NOMO-1 treated with DMSO at 0.1 percent for 48 hours (cell line): ENCODE data around the gene ADARB2.
"Not testable (repeated sequence)": the region's sequence is repeated elsewhere in the genome, so short reads cannot be mapped to it uniquely, and the experiment has no call there.

Experiments
- DNase-seq: peaks from one replicate; lab custom pipeline; 2025; ENCODE audit not compliant: unreplicated experiment; lab: John Stamatoyannopoulos, UW

ADARB2 gene

GRCh38 chr10:1169186-1169885 is 568.0 kb downstream of the ADARB2 start:
- no peak for DNase-seq

GRCh38 chr10:1168763-1169162 is 568.6 kb downstream of the ADARB2 start:
- no peak for DNase-seq

- DNase-seq = no peak
Measured at GRCh38 chr10:1166828-1167275, 570.5 kb downstream of the ADARB2 start.

GRCh38 chr10:1166101-1166827 is 571.1 kb downstream of the ADARB2 start:
- no peak for DNase-seq

GRCh38 chr10:1163831-1164230 is 573.5 kb downstream of the ADARB2 start:
- DNase-seq = no peak

- DNase-seq = no peak
Measured at GRCh38 chr10:1163204-1163660, 574.1 kb downstream of the ADARB2 start.

GRCh38 chr10:1162481-1163203 is 574.7 kb downstream of the ADARB2 start:
- DNase-seq = no peak

GRCh38 chr10:1161315-1161673 is 576.0 kb downstream of the ADARB2 start:
- not testable (repeated sequence) for DNase-seq

- DNase-seq = no peak
Measured at GRCh38 chr10:1160561-1161314, 576.6 kb downstream of the ADARB2 start.

- DNase-seq = no peak
Measured at GRCh38 chr10:1159131-1160061, 577.9 kb downstream of the ADARB2 start.

GRCh38 chr10:1158536-1158935 is 578.8 kb downstream of the ADARB2 start:
- not testable (repeated sequence) for DNase-seq

- DNase-seq = no peak
Measured at GRCh38 chr10:1158066-1158465, 579.3 kb downstream of the ADARB2 start.

- no peak for DNase-seq
Measured at GRCh38 chr10:1157615-1157933, 579.8 kb downstream of the ADARB2 start.

GRCh38 chr10:1156921-1157614 is 580.3 kb downstream of the ADARB2 start:
- DNase-seq = no peak

- DNase-seq = no peak
Measured at GRCh38 chr10:1156616-1156886, 580.8 kb downstream of the ADARB2 start.

- no peak for DNase-seq
Measured at GRCh38 chr10:1155791-1156615, 581.3 kb downstream of the ADARB2 start.

- no peak for DNase-seq
Measured at GRCh38 chr10:1154531-1155295, 582.6 kb downstream of the ADARB2 start.

- no peak for DNase-seq
Measured at GRCh38 chr10:1153805-1154351, 583.4 kb downstream of the ADARB2 start.
